Parathyroid adenoma (tissue), 2 donors: ENCODE measurements around the gene TMEM260.

Experiments
- H2AFZ ChIP-seq: fragments of 300-600 bp; sonication (generic); one replicate; pipeline ENCODE4 v1.7.0; 2017; ENCODE audit warnings: antibody characterized with exemption, mild to moderate bottlenecking
- H3K27ac ChIP-seq: fragments of 300-600 bp; sonication (generic); one replicate; pipeline ENCODE4 v1.7.0; 2017
- H3K27me3 ChIP-seq: fragments of 300-600 bp; sonication (generic); one replicate; pipeline ENCODE4 v1.7.0; 2017; ENCODE audit warnings: low read length; ENCODE audit not compliant: control insufficient read depth, insufficient read depth
- H3K36me3 ChIP-seq: fragments of 300-600 bp; sonication (generic); one replicate; pipeline ENCODE4 v1.7.0; 2017; ENCODE audit warnings: low read length; ENCODE audit not compliant: control insufficient read depth, insufficient read depth
- H3K4me1 ChIP-seq: fragments of 300-600 bp; sonication (generic); one replicate; pipeline ENCODE4 v1.7.0; 2017; ENCODE audit warnings: control low read depth
- H3K4me2 ChIP-seq: fragments of 300-600 bp; sonication (generic); one replicate; pipeline ENCODE4 v1.7.0; 2017; ENCODE audit warnings: low read length
- H3K4me3 ChIP-seq: fragments of 300-600 bp; sonication (generic); one replicate; pipeline ENCODE4 v1.7.0; 2017; ENCODE audit warnings: low read depth, low read length
- H3K79me2 ChIP-seq: fragments of 300-600 bp; sonication (generic); one replicate; pipeline ENCODE4 v1.7.0; 2017; ENCODE audit warnings: control low read depth
- H3K9ac ChIP-seq: fragments of 300-600 bp; sonication (generic); one replicate; pipeline ENCODE4 v1.7.0; 2017; ENCODE audit warnings: mild to moderate bottlenecking
- H3K9me3 ChIP-seq: fragments of 300-600 bp; sonication (generic); one replicate; pipeline ENCODE4 v1.7.0; 2017; ENCODE audit warnings: low read length; ENCODE audit not compliant: control insufficient read depth
- TF ChIP-seq, protein P1 (sequence below): fragments of 300-600 bp; sonication (generic); IDR thresholded peaks from one replicate; pipeline ENCODE4 v1.7.0; 2017; ENCODE audit warnings: antibody characterized with exemption, mild to moderate bottlenecking
- donor health status: primary hyperparathyroidism.

TMEM260 gene

DNA sequence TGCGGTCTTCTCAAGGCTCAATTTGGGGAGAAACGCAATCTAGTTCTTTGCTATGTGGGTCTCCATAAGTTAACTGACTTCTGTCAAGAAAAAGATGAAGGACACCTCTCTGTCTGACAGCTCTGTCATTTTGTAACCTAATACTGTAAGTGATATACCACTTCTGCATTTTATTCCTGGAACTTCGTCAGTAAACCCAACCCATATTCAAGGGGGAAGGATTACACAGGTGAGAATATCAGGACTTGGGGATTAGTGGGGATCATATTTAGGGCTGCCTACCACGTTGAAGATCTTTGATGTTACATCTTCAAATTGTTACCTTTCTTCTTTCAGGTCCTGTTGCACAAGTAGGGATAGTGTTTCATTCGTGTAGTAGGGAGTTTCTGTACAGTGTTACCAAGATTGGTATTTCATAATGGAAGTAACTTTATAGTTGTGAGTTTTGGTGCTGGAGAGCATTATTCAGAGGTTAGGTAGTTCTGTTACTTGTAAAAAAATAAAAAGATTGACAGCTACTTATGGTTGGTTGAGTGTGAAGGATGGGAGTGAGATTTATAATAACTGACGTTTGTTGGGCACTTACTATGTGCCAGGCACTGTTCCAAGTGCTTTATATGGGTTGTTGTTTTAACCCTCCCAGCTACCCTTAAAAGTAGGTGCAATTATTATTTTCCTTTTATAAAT, 1.6 kb downstream of the TMEM260 start:
- Histone ChIP-seq H3K27me3 (no peaks in the 10 kb centered on the region), H3K36me3 (no peaks in the 10 kb centered on the region), H3K9me3 (no peaks in the 10 kb centered on the region), H3K9ac (no peak overlapping the region), H2AFZ (no peak overlapping the region), H3K4me2 (peak overlapping the region; percentile 95), H3K4me1 (peaks cover 10% of the 10 kb centered on the region), H3K4me3 (no peak overlapping the region), H3K27ac (no peak overlapping the region), H3K79me2 (peaks cover 24% of the 10 kb centered on the region)
- TF ChIP-seq, protein P1, sequence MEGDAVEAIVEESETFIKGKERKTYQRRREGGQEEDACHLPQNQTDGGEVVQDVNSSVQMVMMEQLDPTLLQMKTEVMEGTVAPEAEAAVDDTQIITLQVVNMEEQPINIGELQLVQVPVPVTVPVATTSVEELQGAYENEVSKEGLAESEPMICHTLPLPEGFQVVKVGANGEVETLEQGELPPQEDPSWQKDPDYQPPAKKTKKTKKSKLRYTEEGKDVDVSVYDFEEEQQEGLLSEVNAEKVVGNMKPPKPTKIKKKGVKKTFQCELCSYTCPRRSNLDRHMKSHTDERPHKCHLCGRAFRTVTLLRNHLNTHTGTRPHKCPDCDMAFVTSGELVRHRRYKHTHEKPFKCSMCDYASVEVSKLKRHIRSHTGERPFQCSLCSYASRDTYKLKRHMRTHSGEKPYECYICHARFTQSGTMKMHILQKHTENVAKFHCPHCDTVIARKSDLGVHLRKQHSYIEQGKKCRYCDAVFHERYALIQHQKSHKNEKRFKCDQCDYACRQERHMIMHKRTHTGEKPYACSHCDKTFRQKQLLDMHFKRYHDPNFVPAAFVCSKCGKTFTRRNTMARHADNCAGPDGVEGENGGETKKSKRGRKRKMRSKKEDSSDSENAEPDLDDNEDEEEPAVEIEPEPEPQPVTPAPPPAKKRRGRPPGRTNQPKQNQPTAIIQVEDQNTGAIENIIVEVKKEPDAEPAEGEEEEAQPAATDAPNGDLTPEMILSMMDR: no peak

DNA sequence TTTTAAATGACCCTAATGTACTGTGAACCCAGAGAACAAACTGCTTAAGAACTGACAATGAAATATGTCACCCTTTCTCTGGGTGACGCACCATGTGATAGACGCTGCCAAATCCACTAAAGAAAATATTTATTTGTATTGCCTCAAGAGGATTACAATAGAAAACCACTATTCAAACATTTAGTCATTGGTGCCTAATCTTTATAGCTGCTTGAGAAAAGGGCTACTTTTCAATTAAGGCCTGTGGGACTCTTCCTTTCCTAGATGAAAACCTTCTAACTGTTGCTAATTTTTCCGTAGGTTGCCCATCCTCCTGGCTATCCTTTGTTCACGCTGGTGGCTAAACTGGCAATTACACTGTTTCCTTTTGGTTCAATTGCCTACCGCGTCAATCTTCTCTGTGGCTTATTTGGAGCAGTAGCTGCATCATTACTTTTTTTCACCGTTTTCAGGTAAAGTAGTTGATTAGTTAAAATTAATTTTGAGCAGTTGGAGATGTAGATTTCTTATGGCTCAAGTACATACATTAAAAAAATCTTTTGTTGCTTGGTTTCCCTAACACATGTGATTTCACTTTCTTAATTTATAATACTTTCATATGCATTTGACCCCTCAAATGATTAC, 6.0 kb downstream of the TMEM260 start:
- Histone ChIP-seq H3K27me3 (no peaks in the 10 kb centered on the region), H3K27ac (no peak overlapping the region), H3K9me3 (no peaks in the 10 kb centered on the region), H3K4me2 (no peak overlapping the region), H3K4me1 (peaks cover 10% of the 10 kb centered on the region), H3K36me3 (no peaks in the 10 kb centered on the region), H2AFZ (no peak overlapping the region), H3K9ac (no peak overlapping the region), H3K4me3 (no peak overlapping the region), H3K79me2 (peaks cover 4% of the 10 kb centered on the region)
- TF ChIP-seq, protein P1: no peak

DNA sequence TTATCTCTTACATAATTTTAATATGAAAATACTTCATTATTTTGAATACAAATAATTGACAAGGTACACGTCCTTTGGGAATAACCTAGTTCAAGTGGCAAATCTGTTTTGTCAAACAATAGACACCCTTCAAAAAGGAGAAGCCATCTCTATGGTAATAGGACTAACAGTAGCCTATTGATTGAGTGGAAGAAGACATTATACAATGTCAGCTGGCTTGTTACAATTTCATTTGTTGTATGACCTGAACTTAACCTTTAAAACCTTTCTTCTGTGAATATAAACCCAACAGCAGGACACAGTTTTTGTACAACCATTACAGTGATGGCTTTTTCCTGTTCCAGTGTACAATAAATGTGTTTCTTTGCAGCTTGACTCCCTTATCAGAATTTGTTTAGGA, 8.1 kb downstream of the TMEM260 start:
- no peaks in the 10 kb centered on the region for H3K4me1 ChIP-seq
- H3K27ac ChIP-seq: no peak overlapping the region
- H3K79me2 ChIP-seq: no peaks in the 10 kb centered on the region
- TF ChIP-seq, protein P1: no peak
- H3K4me3 ChIP-seq: no peak overlapping the region
- no peak overlapping the region for H3K4me2 ChIP-seq
- H3K36me3 ChIP-seq: no peaks in the 10 kb centered on the region
- no peak overlapping the region for H2AFZ ChIP-seq
- no peaks in the 10 kb centered on the region for H3K9me3 ChIP-seq
- no peak overlapping the region for H3K9ac ChIP-seq
- H3K27me3 ChIP-seq: no peaks in the 10 kb centered on the region

DNA sequence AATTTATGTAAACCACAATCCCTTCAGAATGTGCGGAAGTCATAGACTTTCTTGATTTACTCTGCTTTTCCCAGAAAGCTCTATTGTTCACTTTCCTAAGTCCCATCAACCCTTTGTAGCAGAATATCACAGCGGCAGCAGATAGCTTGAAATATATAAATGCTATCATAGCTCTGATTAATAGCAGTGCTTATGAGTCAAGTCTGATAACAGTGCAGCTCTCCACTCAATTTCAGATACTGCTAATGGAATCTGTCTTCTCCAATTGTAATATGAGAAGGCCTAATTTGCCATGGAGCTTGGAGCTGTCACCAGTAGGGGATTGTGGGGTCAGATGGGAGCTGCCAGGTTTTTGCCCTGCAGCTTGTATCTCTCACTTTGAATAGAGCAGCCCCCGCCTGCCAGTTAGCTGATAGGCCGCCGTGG, 10.9 kb downstream of the TMEM260 start:
- Histone ChIP-seq H2AFZ (no peak overlapping the region), H3K9ac (no peak overlapping the region), H3K4me1 (no peaks in the 10 kb centered on the region), H3K36me3 (no peaks in the 10 kb centered on the region), H3K4me2 (no peak overlapping the region), H3K9me3 (no peaks in the 10 kb centered on the region), H3K4me3 (no peak overlapping the region), H3K27ac (no peak overlapping the region), H3K27me3 (no peaks in the 10 kb centered on the region), H3K79me2 (no peaks in the 10 kb centered on the region)
- TF ChIP-seq, protein P1: no peak
